Ishikawa (cell line): Measurements from ENCODE around the gene OR8K5.

Source experiments
- CEBPB ChIP-seq: IDR thresholded peaks from 2 replicates; pipeline ENCODE4 v1.6.1; 2012
- CREB1 ChIP-seq: IDR thresholded peaks from 2 replicates; pipeline ENCODE4 v1.6.1; 2012; ENCODE audit warnings: low read depth
- EGR1 ChIP-seq: IDR thresholded peaks from 2 replicates; pipeline ENCODE4 v1.6.1; 2012
- EP300 ChIP-seq: IDR thresholded peaks from 2 replicates; pipeline ENCODE4 v1.6.1; 2012; ENCODE audit warnings: borderline replicate concordance
- FOXM1 ChIP-seq: IDR thresholded peaks from 2 replicates; pipeline ENCODE4 v1.6.1; 2012; ENCODE audit warnings: low read depth, borderline replicate concordance
- NFIC ChIP-seq: IDR thresholded peaks from 2 replicates; pipeline ENCODE4 v1.6.1; 2012
- RAD21 ChIP-seq: IDR thresholded peaks from 2 replicates; pipeline ENCODE4 v1.6.1; 2012; ENCODE audit warnings: low read depth
- TAF1 ChIP-seq: IDR thresholded peaks from 2 replicates; pipeline ENCODE4 v1.6.1; 2012; ENCODE audit warnings: low read depth, mild to moderate bottlenecking
- TCF12 ChIP-seq: IDR thresholded peaks from 2 replicates; pipeline ENCODE4 v1.6.1; 2012; ENCODE audit warnings: low read depth
- TEAD4 ChIP-seq: IDR thresholded peaks from 2 replicates; pipeline ENCODE4 v1.6.1; 2012
- YY1 ChIP-seq: IDR thresholded peaks from 2 replicates; pipeline ENCODE4 v1.6.1; 2012; ENCODE audit warnings: low read depth
- ZBTB7A ChIP-seq: IDR thresholded peaks from 2 replicates; pipeline ENCODE4 v1.6.1; 2012; ENCODE audit warnings: low read depth
- TF ChIP-seq, protein P1 (sequence below): IDR thresholded peaks from 2 replicates; pipeline ENCODE4 v1.6.1; 2012; ENCODE audit warnings: low read depth, mild to moderate bottlenecking
- TF ChIP-seq, protein P2 (sequence below): IDR thresholded peaks from 2 replicates; pipeline ENCODE4 v1.6.1; 2012
- TF ChIP-seq, protein P3 (sequence below): IDR thresholded peaks from 2 replicates; pipeline ENCODE4 v1.6.1; 2012

OR8K5 gene, protein sequence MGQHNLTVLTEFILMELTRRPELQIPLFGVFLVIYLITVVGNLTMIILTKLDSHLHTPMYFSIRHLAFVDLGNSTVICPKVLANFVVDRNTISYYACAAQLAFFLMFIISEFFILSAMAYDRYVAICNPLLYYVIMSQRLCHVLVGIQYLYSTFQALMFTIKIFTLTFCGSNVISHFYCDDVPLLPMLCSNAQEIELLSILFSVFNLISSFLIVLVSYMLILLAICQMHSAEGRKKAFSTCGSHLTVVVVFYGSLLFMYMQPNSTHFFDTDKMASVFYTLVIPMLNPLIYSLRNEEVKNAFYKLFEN

DNA sequence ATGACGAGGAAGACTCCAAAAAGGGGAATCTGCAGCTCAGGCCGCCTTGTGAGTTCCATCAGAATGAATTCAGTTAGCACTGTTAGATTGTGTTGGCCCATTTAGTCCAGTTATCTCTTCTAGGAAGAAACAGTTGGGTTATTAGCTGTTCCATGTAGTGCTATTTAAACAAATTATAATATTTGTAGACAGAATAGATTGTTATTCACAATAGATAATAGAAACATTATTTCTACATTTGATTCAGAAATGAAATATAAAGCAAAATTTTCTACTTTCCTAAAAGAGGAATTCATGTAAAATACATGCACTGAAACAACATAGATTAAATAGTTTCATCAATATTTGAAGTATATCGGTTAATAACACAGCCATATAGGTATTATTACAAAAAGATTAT is at the start of gene OR8K5:
OR8K5 (minus strand) TSS at position 101 of the 400 bp plus-strand sequence; CDS start at position 101, 0 bp downstream.
- TF ChIP-seq, protein P1, sequence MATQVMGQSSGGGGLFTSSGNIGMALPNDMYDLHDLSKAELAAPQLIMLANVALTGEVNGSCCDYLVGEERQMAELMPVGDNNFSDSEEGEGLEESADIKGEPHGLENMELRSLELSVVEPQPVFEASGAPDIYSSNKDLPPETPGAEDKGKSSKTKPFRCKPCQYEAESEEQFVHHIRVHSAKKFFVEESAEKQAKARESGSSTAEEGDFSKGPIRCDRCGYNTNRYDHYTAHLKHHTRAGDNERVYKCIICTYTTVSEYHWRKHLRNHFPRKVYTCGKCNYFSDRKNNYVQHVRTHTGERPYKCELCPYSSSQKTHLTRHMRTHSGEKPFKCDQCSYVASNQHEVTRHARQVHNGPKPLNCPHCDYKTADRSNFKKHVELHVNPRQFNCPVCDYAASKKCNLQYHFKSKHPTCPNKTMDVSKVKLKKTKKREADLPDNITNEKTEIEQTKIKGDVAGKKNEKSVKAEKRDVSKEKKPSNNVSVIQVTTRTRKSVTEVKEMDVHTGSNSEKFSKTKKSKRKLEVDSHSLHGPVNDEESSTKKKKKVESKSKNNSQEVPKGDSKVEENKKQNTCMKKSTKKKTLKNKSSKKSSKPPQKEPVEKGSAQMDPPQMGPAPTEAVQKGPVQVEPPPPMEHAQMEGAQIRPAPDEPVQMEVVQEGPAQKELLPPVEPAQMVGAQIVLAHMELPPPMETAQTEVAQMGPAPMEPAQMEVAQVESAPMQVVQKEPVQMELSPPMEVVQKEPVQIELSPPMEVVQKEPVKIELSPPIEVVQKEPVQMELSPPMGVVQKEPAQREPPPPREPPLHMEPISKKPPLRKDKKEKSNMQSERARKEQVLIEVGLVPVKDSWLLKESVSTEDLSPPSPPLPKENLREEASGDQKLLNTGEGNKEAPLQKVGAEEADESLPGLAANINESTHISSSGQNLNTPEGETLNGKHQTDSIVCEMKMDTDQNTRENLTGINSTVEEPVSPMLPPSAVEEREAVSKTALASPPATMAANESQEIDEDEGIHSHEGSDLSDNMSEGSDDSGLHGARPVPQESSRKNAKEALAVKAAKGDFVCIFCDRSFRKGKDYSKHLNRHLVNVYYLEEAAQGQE = no peak
- no peak for TF ChIP-seq TAF1
- no peak for TF ChIP-seq FOXM1

DNA sequence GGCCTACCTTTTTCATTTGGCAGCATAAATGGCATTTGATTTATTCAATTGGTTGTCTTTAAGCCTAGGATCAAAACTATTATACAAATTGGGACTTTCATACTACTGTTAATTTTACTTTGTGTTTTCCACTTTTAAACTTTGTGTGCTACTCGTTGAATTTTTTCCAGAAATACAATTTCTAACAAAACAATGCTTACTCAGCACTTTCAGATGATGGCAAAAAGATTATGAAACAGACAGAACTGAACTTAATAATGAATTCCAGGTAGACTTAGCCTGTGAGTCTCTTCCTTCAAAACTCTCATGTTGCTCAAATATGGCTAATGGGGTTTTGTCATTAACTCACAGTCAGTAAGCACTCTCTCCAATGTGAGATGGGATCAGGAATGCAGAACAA is 47.7 kb upstream of the OR8K5 start:
- TF ChIP-seq ZBTB7A (no peak), TCF12 (no peak), EGR1 (no peak), TEAD4 (no peak), NFIC (no peak), YY1 (no peak), RAD21 (no peak), CEBPB (no peak), TAF1 (no peak), EP300 (no peak), CREB1 (no peak), FOXM1 (no peak)
- TF ChIP-seq, protein P2, sequence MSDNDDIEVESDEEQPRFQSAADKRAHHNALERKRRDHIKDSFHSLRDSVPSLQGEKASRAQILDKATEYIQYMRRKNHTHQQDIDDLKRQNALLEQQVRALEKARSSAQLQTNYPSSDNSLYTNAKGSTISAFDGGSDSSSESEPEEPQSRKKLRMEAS = no peak
- TF ChIP-seq, protein P3, sequence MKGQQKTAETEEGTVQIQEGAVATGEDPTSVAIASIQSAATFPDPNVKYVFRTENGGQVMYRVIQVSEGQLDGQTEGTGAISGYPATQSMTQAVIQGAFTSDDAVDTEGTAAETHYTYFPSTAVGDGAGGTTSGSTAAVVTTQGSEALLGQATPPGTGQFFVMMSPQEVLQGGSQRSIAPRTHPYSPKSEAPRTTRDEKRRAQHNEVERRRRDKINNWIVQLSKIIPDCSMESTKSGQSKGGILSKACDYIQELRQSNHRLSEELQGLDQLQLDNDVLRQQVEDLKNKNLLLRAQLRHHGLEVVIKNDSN = no peak
- TF ChIP-seq, protein P1 = no peak

DNA sequence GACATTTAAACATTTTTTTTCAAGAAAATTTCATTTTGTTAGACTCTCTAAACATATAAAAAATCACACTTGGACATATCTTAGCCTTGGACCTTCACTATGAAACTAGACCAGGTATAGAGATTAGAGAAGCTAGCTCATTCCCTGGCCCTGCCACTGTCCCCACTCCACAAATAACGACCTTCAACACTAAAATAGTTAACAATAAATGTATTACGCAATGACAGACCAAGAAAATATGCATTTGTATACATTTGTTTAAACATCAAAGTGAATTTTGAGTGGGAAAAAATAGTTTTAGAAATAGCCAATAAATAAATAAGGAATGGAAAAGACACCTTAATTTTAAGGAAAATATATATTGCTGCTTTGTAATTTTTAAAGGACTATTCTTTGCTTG is 37.2 kb upstream of the OR8K5 start:
- TF ChIP-seq FOXM1 = no peak
- TF ChIP-seq NFIC = no peak
- no peak for TF ChIP-seq ZBTB7A
- no peak for TF ChIP-seq CREB1
- no peak for TF ChIP-seq TEAD4
- TF ChIP-seq YY1 = no peak
- TF ChIP-seq, protein P3 = no peak
- TF ChIP-seq EP300 = no peak
- TF ChIP-seq EGR1 = no peak
- TF ChIP-seq, protein P1 = no peak
- no peak for TF ChIP-seq CEBPB
- TF ChIP-seq RAD21 = no peak
- TF ChIP-seq TCF12 = no peak
- no peak for TF ChIP-seq TAF1
- TF ChIP-seq, protein P2 = no peak

DNA sequence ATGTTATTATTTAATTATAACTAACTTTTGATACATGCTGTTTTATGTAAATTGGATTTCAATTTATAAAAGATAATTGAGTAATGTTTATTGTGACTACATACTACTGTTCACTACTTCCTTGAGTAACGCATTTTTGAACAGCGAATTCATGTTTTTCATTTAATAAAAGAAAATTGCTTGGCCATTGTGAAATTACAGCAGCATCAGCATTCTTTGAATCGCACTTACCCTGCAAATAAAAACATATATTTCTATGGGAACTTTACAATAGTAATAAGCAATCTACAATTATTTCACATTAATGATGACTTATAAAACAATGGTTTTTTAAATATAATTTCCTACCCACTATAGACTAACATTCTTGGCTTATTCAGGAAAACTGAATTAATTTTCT is 36.6 kb upstream of the OR8K5 start:
- TF ChIP-seq, protein P1 = no peak
- no peak for TF ChIP-seq NFIC
- TF ChIP-seq CEBPB = no peak
- TF ChIP-seq FOXM1 = no peak
- no peak for TF ChIP-seq EP300
